ENCODE measurements around the gene HSD17B12.

DNA sequence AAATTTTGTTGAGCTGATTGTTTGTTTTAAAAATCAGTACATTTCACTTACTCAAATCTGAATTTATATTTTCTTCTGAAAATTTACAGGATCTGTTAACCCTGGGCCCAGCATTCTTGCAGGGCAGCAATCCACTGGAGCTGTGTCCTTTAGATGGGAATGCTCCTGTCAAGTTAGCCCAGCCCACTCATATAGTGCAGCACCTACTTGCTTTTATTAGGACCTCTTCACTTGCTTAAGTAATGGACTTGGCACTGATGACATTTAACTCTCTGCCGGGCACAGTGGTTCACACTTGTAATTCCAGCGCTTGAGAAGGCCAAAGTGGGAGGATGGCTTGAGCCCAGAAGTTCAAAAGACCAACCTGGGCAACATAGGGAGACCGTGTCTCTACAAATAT, 89.6 kb downstream of the HSD17B12 start:
- TF ChIP-seq, protein P1, sequence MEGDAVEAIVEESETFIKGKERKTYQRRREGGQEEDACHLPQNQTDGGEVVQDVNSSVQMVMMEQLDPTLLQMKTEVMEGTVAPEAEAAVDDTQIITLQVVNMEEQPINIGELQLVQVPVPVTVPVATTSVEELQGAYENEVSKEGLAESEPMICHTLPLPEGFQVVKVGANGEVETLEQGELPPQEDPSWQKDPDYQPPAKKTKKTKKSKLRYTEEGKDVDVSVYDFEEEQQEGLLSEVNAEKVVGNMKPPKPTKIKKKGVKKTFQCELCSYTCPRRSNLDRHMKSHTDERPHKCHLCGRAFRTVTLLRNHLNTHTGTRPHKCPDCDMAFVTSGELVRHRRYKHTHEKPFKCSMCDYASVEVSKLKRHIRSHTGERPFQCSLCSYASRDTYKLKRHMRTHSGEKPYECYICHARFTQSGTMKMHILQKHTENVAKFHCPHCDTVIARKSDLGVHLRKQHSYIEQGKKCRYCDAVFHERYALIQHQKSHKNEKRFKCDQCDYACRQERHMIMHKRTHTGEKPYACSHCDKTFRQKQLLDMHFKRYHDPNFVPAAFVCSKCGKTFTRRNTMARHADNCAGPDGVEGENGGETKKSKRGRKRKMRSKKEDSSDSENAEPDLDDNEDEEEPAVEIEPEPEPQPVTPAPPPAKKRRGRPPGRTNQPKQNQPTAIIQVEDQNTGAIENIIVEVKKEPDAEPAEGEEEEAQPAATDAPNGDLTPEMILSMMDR (conservative IDR thresholded peaks at IDR 0.05; ENCODE audit: low read depth, low read length) = no peak
- no peak for TF ChIP-seq EZH2 (IDR thresholded peaks at IDR 0.05; ENCODE audit: borderline replicate concordance, low read depth, low read length, poor library complexity, severe bottlenecking)
